GM18951 (cell line): ENCODE data around the gene NIPSNAP2.
A peak's percentile ranks its signal among the peaks of the same experiment; 100 is the strongest.
"Not testable (repeated sequence)": the region's sequence is repeated elsewhere in the genome, so short reads cannot be mapped to it uniquely, and the experiment has no call there.

Experiments
- POLR2A ChIP-seq: IDR thresholded peaks from 4 replicates; pipeline ENCODE4 v1.6.1; 2011; ENCODE audit warnings: mild to moderate bottlenecking; ENCODE audit not compliant: insufficient read length, insufficient read depth; ENCODE audit errors: extremely low read depth
- in situ Hi-C: fragments of 300-500 bp; cut with MboI; formaldehyde crosslinking; loops from one replicate; pipeline ENCODE4 v1.12.0; 2022; ENCODE audit warnings: low sequenced_read_pairs, mixed read lengths, inconsistent platforms; ENCODE audit not compliant: unreplicated experiment

The NIPSNAP2 gene

DNA sequence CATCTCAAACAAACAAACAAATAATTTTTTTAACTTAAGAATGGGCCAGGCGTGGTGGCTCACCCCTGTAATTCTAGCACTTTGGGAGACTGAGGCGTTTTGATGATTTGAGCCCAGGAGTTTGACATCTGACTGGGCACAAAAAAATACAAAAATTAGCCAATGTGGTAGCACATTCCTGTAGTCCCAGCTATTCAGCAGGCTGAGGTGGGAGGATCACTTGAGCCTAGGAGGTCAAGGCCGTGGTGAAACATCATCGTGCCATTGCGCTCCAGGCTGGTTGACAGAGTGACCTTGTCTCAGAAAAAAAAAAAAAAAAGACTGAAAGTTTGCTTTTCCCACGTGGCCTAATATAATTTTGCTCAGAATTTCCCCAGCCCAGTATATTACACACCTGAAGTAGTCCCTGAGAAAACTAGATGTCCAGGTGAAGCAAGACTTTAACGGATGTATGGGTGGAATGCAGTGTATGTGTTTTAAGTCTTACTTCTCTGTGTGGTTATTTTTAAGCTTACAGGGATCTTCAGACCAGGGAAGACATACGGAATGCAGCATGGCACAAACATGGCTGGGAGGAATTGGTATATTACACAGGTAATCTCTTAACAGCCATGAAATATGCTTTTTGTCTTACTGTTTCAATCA lies 32.6 kb downstream of the NIPSNAP2 start:
- TF ChIP-seq POLR2A: no peak
- in situ Hi-C loops: no loop called here

DNA sequence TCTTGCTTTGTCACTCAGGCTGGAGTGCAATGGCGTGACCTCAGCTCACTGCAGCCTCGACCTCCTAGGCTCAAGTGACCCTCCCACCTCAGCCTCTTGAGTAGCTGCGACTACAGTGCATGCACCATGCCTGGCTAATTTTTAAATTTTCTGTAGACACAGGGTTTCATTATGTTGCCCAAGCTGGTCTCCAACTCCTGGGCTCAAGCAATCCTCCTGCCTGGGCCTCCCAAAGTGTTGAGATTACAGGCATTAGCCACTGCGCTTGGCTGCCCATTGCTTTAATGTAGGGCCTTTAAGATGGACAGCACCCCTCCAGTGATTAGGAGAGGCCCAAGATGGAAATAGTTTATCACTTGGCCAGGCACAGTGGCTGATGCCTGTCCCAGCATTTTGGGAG lies 39.4 kb downstream of the NIPSNAP2 start:
- no peak for TF ChIP-seq POLR2A
- in situ Hi-C loops: no loop called here

DNA sequence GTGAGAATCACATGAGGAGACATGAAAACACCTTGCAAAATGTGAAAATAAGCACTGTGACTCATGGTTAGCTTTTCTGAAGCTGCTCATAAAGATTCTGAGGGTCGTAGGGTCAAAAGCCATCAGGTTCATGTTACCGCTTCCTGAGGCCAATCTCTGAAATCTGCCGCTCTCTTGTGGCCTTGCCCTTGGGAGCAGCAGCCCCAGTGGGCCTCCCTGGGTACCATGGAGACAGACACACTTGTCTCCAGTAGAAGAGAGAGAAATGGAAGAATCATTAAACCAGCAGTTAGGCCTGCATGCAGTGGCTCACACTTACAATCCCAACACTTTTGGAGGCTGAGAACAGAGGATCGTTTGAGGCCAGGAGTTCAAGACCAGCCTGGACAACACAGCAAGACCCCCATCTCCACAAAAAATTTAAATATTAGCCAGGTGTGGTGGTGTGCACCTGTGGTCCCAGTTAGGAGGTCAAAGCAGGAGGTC lies 42.8 kb downstream of the NIPSNAP2 start:
- no peak for TF ChIP-seq POLR2A
- in situ Hi-C loops: no loop called here

DNA sequence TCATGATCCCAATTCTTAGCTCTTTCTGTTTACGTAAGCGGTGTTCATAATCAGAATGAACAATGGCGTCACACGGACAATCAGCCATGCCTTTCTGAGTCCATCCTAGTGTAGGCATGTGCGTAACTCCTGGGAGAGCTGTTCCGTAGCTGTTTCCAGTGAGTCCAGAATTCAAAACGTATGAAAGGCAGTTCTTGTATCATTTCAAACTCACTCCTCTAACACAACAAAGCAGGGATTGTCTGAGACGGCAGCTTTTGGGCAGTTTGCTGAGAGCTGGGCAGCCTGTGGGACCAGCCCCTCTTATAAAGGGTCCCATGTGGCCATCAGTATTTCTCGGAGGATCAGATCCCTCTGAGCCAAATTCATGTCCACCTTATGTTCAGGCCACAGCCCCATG lies 43.5 kb downstream of the NIPSNAP2 start:
- no peak for TF ChIP-seq POLR2A
- in situ Hi-C loops: no loop called here

DNA sequence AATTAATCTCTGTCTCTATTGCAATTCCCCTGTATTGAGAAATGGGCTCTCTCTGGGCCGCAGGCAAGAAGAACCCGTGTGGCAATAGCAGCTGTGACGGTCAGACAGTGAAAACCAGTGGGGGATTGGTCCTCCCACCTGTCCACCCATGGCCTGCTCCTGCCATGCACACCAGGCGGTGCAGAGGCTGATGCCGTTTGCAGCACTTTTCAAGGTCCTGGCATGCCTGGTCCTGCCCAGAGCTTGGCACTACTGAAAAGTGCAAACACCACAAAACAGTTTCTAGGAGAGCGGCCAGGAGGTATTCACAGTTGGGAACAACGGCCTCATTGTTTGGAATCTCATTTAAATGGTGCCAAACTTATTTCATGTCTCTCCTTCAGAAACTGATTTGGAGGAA lies 45.3 kb downstream of the NIPSNAP2 start:
- TF ChIP-seq POLR2A: no peak
- in situ Hi-C loops: no loop called here

DNA sequence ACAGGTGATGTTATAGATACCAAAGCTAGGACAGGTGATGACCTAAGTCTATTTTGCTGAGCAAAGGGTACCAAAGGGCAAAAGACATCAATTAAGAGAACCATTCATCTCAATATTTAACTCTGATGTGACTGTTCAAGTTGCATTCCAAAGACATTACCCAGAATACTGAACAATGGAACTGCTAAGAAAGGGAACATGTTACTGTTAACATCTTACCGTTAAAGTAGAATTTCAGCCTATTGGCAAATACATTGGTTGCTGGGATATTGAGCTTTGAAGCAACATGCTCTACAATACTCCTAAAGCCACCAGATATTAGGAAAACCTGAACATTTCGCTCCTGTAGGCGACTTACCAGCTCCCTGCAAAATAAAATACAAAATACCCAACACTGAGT lies 52.6 kb downstream of the NIPSNAP2 start:
- in situ Hi-C loops: not testable (repeated sequence)

DNA sequence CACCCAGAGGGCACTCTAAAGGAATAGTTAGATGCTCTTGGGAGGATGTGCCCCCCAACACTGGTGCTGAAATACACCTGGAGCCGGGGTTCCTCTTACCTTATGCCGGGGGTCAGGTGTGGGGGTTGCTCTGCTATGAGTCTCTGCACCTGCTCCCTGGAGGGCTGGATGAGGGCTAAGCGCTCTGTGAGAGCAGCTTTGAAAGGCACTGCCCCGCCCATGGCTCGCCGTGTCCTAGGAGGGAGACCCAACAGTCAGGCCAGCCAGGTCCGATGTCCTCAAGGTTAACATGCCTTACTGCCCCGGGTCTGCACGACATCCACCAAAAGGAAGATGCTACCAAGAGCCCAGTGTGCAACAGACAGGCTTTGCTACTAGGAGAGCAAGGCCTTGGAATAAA lies 55.1 kb downstream of the NIPSNAP2 start:
- no peak for TF ChIP-seq POLR2A
- in situ Hi-C loops: no loop called here

DNA sequence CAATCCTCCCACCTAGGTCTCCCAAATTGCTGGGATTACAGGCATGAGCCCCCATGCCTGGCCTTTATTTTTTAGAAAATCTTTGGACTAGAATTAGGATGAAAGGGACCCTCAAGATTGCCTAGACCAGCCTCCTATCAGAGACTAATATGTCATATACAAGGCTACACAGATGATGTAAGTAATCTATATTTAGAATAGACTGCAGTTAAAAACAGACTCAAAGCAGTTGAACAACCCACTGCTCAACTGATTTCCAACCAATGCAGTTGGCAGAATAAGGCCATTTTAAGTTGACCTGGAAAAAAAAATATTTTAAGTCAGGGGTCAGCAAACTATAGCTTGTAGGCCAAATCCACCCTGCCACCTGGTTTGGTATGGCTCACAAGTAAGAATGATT lies 59.1 kb downstream of the NIPSNAP2 start:
- TF ChIP-seq POLR2A: no peak
- in situ Hi-C loops: no loop called here

DNA sequence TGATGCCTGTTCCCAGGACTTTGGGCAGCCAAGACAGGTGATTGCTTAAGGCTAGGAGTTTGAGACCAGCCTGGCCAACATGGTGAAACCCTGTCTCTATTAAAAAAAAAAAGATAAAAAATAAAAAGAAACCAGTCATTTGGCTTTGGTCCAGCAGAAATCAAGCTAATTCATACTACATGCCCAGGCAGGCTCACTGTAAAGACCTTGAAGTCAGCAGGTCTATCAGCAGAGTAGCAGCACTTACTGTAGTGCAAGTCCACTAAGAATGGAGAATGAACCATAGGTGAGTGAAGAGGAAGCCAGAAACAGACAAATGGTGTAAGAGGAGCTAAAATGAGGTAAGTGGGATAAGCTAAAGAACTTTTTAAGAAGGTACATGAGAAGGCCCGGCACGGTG lies 62.2 kb downstream of the NIPSNAP2 start:
- in situ Hi-C loops: no loop called here
- no peak for TF ChIP-seq POLR2A

DNA sequence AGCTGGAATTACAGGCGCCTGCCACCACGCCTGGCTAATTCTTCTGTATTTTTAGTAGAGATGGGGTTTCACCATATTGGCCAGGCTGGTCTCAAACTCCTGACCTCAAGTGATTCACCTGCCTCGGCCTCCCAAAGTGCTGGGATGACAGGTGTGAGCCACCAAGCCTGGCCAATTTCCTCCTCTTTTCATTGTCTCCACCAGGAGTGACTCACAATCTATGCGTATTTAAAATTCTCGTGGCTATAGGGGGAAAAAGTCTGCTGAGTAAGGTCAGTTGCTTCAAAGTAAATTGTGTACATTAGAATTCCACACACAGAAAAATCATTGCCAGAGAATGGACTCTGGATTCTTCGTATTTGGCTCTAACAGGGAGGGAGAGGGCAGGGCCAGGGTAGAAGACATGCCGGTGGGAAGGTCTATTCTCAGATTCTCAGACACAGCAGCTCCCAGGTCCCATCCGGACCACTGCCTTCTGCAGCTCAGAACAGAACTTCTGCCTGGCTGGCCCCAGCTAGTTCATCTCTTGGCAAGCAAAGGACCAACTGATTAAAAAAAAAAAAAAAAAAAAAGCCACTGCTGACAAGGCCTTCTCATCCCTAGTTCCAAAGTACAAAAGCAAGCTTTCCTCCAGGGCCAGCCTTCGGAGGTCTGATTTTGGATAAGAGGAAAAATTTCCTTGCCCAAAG lies 64.7 kb downstream of the NIPSNAP2 start:
- in situ Hi-C loops: no loop called here
- no peak for TF ChIP-seq POLR2A

DNA sequence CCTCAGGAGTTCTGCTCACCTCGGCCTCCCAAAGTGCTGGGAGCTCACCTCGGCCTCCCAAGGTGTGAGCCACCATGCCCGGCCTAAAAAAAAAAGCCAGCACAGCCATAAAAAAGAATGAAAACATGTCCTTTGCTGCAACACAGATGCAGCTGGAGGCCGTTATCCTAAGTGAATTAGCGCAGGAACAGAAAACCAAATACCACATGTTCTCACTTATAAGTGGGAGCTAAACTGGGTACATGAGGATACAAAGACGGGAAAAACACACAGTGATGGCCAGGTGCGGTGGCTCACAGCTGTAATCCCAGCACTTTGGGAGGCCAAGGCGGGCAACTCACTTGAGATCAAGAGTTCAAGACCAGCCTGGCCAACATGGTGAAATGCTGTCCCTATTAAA lies 66.0 kb downstream of the NIPSNAP2 start:
- no peak for TF ChIP-seq POLR2A
- in situ Hi-C loops: no loop called here

DNA sequence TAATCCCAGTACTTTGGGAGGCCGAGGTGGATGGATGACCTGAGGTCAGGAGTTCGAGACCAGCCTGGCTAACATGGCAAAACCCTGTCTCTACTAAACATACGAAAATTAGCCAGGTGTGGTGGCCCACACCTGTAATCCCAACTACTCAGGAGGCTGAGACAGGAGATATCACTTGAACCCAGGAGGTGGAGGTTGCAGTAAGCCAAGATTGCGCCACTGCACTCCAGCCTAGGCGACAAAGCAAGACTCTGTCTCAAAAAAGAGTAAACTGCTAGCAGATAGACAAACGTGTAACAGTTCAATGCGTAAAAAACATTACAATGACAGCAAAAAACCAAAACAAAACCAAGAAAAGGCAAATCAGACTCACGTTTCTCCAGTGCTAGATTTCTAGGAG lies 67.2 kb downstream of the NIPSNAP2 start:
- in situ Hi-C loops: not testable (repeated sequence)

DNA sequence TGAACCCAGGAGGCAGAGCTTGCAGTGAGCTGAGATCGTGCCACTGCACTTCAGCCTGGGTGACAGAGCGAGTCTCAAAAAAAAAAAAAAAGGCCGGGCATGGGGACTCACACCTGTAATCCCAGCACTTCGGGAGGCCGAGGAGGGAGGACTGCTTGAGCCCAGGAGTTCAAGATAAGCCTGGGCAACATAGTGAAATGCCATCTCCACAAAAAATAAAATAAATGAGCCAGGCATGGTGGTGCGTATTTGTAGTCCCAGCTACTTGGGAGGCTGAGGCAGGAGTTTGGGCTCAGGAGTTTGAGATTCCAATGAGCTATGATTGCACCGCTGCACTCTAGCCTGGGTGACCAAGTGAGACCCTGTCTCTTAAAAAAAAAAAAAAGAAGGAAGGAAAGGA lies 68.2 kb downstream of the NIPSNAP2 start:
- in situ Hi-C loops: not testable (repeated sequence)

DNA sequence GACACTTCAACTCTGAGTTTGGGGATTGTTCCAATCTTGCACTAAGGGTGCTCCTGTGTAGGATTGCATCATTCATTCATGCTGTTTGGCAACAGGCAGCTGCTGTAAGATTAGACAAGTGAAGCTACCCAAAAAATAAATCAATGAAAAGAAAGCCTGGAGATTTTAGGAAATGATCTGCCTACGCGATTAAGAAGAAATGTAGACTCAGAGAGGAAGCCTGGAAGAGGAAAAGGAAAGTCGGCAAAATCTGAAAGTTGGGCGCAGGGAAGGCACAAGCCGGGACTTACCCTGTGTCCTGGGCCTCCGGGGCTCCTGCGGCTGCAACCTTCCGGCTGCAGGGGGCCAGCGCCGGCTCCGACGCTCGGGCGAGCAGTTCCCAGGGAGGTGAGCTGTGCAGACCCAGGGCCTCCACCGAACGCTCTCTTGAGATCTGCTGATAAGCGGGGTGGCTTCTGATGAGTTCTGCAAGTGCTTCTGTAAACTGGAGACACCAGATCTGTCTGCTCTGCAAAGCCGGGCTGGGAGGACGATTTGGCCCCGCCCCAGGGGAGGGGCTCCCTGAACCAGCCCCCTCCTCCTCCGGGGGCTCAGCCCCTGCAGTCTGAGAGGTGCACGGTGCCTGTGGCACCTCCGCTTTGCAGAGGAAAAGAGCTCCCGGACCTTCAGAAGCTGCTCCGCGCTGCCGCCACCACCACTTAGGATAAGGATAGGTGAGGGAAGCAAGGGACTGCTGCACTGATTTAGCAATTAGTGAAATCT lies 69.5 kb downstream of the NIPSNAP2 start:
- peak; percentile 66 for TF ChIP-seq POLR2A
- in situ Hi-C loops: no loop called here
